LoVo (cell line): ENCODE results near the gene CERS6.

ENCODE experiments used
- DNase-seq: peaks from one replicate; pipeline ENCODE4 v3.0.0-alpha.2; 2016; ENCODE audit warnings: low spot score

CERS6 gene

GRCh38 chr2:168703926-168704325, 247.9 kb downstream of the CERS6 start:
- peak; percentile 17 for DNase-seq

- DNase-seq, result peak; percentile 58
These were observed 249.7 kb downstream of the CERS6 start for GRCh38 chr2:168705534-168706470.

DNA sequence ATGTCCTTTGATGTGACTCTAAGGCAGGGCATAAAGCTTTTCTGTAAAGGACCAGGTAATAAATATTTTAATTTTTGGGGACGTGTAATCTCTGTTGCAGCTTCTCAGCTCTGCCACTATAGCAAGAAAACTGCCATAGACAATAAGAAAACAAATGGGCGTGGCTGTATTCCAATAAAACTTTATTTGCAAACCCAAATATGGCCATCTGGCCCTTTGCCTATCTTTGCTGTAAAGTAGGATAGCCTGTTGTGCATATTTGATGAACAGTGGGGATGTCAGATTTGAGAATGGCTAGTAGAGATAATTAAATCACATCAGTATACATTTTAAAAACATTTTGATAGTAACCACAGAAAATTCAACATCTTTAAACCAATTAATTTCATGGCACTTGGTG, 250.7 kb downstream of the CERS6 start:
- DNase-seq, result no peak

DNA sequence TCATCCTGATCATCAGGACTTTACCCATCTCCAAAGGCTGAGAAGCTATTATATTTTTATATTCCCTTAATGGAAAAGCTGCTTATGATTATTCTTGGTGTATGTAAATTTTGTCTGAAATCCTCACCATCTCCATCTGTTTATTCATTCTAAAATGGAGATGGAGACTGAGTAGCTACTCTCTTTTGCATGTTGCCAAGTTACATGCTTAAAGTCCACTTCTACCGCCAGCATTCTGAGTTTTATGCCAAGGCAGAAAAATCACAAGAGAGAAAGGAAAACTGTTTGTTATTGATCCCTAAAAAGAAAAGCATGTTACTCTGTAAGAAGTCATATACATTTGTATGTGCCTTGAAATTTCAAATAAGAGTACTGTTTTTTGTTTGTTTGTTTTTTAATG, 252.0 kb downstream of the CERS6 start:
- DNase-seq, result no peak

- DNase-seq, result no peak
These were observed 254.8 kb downstream of the CERS6 start for GRCh38 chr2:168710754-168711467.

GRCh38 chr2:168712053-168712452, 256.0 kb downstream of the CERS6 start:
- DNase-seq, result no peak

GRCh38 chr2:168713325-168713724, 257.3 kb downstream of the CERS6 start:
- no peak for DNase-seq

DNA sequence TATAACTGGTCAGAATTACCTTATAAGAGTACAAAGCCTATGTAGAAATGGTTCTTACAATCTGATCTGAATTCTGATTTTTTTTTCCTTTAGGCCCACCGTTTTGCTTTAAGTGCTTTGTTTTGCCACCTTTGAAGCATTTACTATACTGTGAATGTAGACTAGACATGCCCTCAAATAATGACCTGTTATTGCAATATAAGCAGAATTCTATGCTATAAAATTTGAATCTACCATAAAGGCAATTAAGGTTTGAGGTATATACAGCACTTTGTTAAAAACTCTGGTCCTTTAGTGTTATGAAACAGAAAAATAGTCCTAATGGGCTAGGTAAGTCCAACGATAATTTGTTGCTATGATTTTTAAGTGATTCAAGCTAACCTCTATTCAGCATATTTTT, 259.8 kb downstream of the CERS6 start:
- no peak for DNase-seq

GRCh38 chr2:168716839-168717238, 260.8 kb downstream of the CERS6 start:
- DNase-seq, result no peak

- no peak for DNase-seq
These were observed 261.9 kb downstream of the CERS6 start for GRCh38 chr2:168717790-168718502.

DNA sequence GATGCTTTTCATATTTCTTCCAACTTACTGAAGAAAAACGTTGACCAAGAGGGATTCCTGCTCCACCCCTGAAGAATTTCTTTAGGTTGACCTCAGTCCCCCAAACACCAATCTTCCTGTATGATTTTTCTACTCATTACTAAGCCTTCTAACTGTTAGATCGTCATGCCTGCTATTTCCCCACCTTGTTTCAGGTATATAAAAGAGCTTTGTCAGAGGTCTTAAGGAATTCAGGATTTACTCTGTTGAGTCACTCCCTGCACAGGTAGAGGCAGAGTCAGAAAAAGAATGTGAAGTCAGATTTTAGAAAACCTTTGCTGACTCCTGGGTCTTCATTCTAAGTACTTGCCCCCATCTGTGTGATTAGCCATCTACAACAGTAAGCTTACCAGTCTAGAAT, 262.6 kb downstream of the CERS6 start:
- DNase-seq, result no peak

DNA sequence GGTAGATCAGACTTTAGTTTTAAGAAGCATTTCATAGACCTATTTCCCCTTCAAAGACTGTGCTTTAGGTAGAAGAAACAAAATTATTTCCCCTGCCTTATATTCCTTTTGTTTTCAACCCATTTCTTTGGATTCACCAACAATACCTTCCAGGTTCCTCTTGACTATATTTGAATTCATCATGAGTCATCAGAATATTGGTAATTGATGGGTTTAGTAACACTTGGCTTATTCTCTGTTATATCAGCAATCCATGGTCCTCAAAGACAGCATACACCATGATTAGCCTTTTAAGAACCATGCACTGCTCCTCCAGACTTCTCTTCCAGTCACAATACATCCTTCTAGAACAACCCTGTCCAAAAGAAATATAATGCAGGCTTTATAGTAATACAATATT, 263.4 kb downstream of the CERS6 start:
- DNase-seq, result no peak

DNA sequence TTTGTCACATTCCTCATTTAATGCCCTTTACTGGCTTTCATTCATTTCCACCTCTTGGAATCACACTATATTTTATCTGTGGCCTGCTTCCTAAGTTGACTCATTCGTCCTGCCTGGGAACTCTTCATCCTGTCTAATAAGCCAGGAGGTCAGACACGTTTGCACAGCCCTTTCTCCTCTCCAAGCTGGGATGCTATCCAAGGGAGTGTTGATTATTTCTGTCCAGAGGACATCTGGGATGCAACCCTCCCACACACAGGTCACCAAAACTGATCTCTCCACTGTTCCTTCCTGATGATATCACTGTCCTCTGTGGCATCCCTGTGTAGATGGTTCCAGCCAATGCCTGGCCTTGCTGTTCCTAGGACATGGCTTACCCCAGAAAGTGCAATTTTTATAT, 266.5 kb downstream of the CERS6 start:
- no peak for DNase-seq

- no peak for DNase-seq
These were observed 267.3 kb downstream of the CERS6 start for GRCh38 chr2:168723275-168723899.

DNA sequence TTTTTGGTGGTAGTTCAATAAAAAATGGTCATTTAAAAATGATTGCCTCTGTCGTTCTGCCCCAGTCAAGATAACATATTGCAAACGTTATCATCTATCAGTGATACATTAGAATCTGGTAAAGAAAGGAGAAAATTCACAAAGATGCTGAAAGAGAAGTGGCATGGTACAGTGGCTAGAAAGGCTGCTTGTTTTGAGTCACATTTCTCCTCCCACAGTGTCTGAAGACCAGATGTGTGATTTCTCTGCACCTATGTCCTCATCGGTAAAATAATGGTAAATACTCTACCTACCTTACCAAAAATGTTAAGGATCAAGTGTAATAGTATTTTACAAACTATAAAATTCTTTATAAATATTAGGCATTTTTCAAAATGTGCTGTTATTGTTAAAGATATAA, 270.3 kb downstream of the CERS6 start:
- no peak for DNase-seq

- no peak for DNase-seq
These were observed 271.9 kb downstream of the CERS6 start for GRCh38 chr2:168727904-168728470.

DNA sequence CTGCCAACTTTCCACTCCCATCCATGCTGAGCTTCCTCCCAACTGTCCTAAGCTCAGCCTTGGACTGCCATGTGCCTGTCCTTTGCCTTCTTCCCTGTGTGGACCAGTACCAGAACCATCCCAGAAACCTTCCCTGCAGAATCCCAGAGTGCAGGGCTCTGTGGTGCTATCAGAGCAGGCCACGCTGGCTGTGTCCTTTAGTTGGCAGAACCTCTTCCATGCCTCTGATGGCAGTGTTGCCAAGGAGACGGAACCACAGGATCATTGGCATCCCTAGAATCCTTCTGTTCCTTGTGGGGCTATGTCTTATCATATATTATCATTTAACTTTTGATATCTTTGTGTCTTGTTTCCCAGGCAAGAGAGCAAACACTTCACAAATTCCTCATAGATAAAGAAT, 273.4 kb downstream of the CERS6 start:
- no peak for DNase-seq

GRCh38 chr2:168730344-168730743, 274.3 kb downstream of the CERS6 start:
- DNase-seq, result no peak

DNA sequence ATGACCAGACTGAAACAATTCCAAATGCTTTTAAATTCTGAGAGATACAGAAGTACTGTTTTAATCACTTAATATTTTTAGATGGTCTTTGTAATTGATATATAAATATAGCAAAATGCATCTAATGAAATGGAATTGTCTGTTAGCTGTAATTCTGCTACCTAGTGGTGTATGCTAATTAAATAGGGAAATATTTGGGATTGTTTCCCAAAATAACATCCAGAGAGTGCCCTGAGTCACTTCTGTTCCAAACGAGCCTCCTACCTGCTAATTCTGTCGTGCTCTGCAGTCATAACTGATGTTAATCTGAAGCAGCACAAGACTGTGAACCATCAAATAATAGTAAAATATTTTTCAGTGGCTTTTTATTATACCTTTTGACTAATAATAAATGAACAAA, 274.9 kb downstream of the CERS6 start:
- DNase-seq, result no peak

GRCh38 chr2:168731616-168732015, 275.5 kb downstream of the CERS6 start:
- DNase-seq, result no peak

- no peak for DNase-seq
These were observed 276.0 kb downstream of the CERS6 start for GRCh38 chr2:168732100-168732499.

- no peak for DNase-seq
These were observed 276.4 kb downstream of the CERS6 start for GRCh38 chr2:168732506-168732905.
